Activated T-cell treated with anti-CD3 and anti-CD28 coated beads, Interleukin-2, amount 50 U/mL, for 24 hours (primary cell): ENCODE measurements around the gene RANBP1.

ENCODE experiments used
- DNase-seq: peaks from one replicate; pipeline ENCODE4 v3.0.0-alpha.2; 2020
- H3K27ac Mint-ChIP-seq: 2 replicates; pipeline ENCODE4 v1.8.0; 2020; ENCODE audit warnings: mild to moderate bottlenecking, mixed read lengths
- H3K27me3 Mint-ChIP-seq: 2 replicates; pipeline ENCODE4 v1.8.0; 2020; ENCODE audit warnings: mixed read lengths
- H3K36me3 Mint-ChIP-seq: 2 replicates; pipeline ENCODE4 v1.8.0; 2020; ENCODE audit warnings: low read depth, mixed read lengths
- H3K4me1 Mint-ChIP-seq: 2 replicates; pipeline ENCODE4 v1.8.0; 2020; ENCODE audit warnings: low read depth, mixed read lengths
- H3K4me3 Mint-ChIP-seq: 2 replicates; pipeline ENCODE4 v1.8.0; 2020; ENCODE audit warnings: mild to moderate bottlenecking, moderate library complexity, mixed read lengths
- H3K9me3 Mint-ChIP-seq: 2 replicates; pipeline ENCODE4 v1.8.0; 2020; ENCODE audit warnings: mixed read lengths

RANBP1 gene

GRCh38 chr22:20084547-20085413 is 31.1 kb upstream of the RANBP1 start:
- Mint-ChIP-seq H3K36me3 (peaks cover 88% of the 10 kb centered on the region), H3K27ac (peak overlapping the region; percentile 72), H3K4me1 (peaks cover 55% of the 10 kb centered on the region), H3K4me3 (no peak overlapping the region), H3K9me3 (no peaks in the 10 kb centered on the region), H3K27me3 (no peaks in the 10 kb centered on the region)
- no peak for DNase-seq

GRCh38 chr22:20085651-20086050 is 30.3 kb upstream of the RANBP1 start:
- DNase-seq: no peak
- Mint-ChIP-seq H3K9me3 (no peaks in the 10 kb centered on the region), H3K36me3 (peaks cover 94% of the 10 kb centered on the region), H3K4me3 (no peak overlapping the region), H3K27me3 (no peaks in the 10 kb centered on the region), H3K4me1 (peaks cover 58% of the 10 kb centered on the region), H3K27ac (no peak overlapping the region)

- Mint-ChIP-seq H3K27ac (no peak overlapping the region), H3K4me3 (no peak overlapping the region), H3K4me1 (peaks cover 57% of the 10 kb centered on the region), H3K36me3 (peaks cover 94% of the 10 kb centered on the region), H3K9me3 (no peaks in the 10 kb centered on the region), H3K27me3 (no peaks in the 10 kb centered on the region)
- DNase-seq: no peak
Observed at GRCh38 chr22:20086101-20086599, 29.8 kb upstream of the RANBP1 start.

- no peaks in the 10 kb centered on the region for H3K27me3 Mint-ChIP-seq
- H3K36me3 Mint-ChIP-seq: peaks cover 94% of the 10 kb centered on the region
- no peak for DNase-seq
- H3K4me3 Mint-ChIP-seq: no peak overlapping the region
- H3K4me1 Mint-ChIP-seq: peaks cover 57% of the 10 kb centered on the region
- no peak overlapping the region for H3K27ac Mint-ChIP-seq
- no peaks in the 10 kb centered on the region for H3K9me3 Mint-ChIP-seq
Observed at GRCh38 chr22:20086763-20087162, 29.1 kb upstream of the RANBP1 start.

- Mint-ChIP-seq H3K36me3 (peaks cover 97% of the 10 kb centered on the region), H3K9me3 (no peaks in the 10 kb centered on the region), H3K4me3 (no peak overlapping the region), H3K27ac (peak overlapping the region; percentile 9), H3K4me1 (peaks cover 60% of the 10 kb centered on the region), H3K27me3 (no peaks in the 10 kb centered on the region)
- no peak for DNase-seq
Observed at GRCh38 chr22:20087319-20088262, 28.3 kb upstream of the RANBP1 start.

- Mint-ChIP-seq H3K27me3 (no peaks in the 10 kb centered on the region), H3K36me3 (peaks cover 97% of the 10 kb centered on the region), H3K4me3 (no peak overlapping the region), H3K9me3 (no peaks in the 10 kb centered on the region), H3K27ac (no peak overlapping the region), H3K4me1 (peaks cover 53% of the 10 kb centered on the region)
- no peak for DNase-seq
Observed at GRCh38 chr22:20088263-20088648, 27.6 kb upstream of the RANBP1 start.

GRCh38 chr22:20089226-20089976 is 26.5 kb upstream of the RANBP1 start:
- Mint-ChIP-seq H3K27me3 (no peaks in the 10 kb centered on the region), H3K36me3 (peaks cover 100% of the 10 kb centered on the region), H3K9me3 (no peaks in the 10 kb centered on the region), H3K27ac (no peak overlapping the region), H3K4me3 (no peak overlapping the region), H3K4me1 (peaks cover 45% of the 10 kb centered on the region)
- DNase-seq: no peak

- Mint-ChIP-seq H3K4me1 (peaks cover 45% of the 10 kb centered on the region), H3K36me3 (peaks cover 100% of the 10 kb centered on the region), H3K27me3 (no peaks in the 10 kb centered on the region), H3K9me3 (no peaks in the 10 kb centered on the region), H3K27ac (no peak overlapping the region), H3K4me3 (no peak overlapping the region)
- DNase-seq: no peak
Observed at GRCh38 chr22:20089977-20090729, 25.8 kb upstream of the RANBP1 start.

- DNase-seq: no peak
- Mint-ChIP-seq H3K36me3 (peaks cover 100% of the 10 kb centered on the region), H3K27me3 (no peaks in the 10 kb centered on the region), H3K9me3 (no peaks in the 10 kb centered on the region), H3K4me3 (no peak overlapping the region), H3K27ac (peak overlapping the region; percentile 57), H3K4me1 (peaks cover 49% of the 10 kb centered on the region)
Observed at GRCh38 chr22:20090730-20091240, 25.1 kb upstream of the RANBP1 start.

- Mint-ChIP-seq H3K27me3 (no peaks in the 10 kb centered on the region), H3K4me3 (no peak overlapping the region), H3K36me3 (peaks cover 100% of the 10 kb centered on the region), H3K9me3 (no peaks in the 10 kb centered on the region), H3K4me1 (peaks cover 53% of the 10 kb centered on the region), H3K27ac (peak overlapping the region; percentile 4)
- no peak for DNase-seq
Observed at GRCh38 chr22:20091690-20092476, 24.0 kb upstream of the RANBP1 start.

GRCh38 chr22:20092477-20092854 is 23.4 kb upstream of the RANBP1 start:
- Mint-ChIP-seq H3K27me3 (no peaks in the 10 kb centered on the region), H3K9me3 (peaks cover 3% of the 10 kb centered on the region), H3K4me3 (no peak overlapping the region), H3K27ac (peak overlapping the region; percentile 44), H3K4me1 (peaks cover 54% of the 10 kb centered on the region), H3K36me3 (peaks cover 100% of the 10 kb centered on the region)
- no peak for DNase-seq

- Mint-ChIP-seq H3K4me3 (no peak overlapping the region), H3K9me3 (peaks cover 3% of the 10 kb centered on the region), H3K36me3 (peaks cover 99% of the 10 kb centered on the region), H3K27me3 (no peaks in the 10 kb centered on the region), H3K4me1 (peaks cover 59% of the 10 kb centered on the region), H3K27ac (no peak overlapping the region)
- DNase-seq: no peak
Observed at GRCh38 chr22:20093418-20094196, 22.3 kb upstream of the RANBP1 start.
